ENCODE results near the gene MMD.
"Not testable (repeated sequence)": the region's sequence is repeated elsewhere in the genome, so short reads cannot be mapped to it uniquely, and the experiment has no call there.

Gene MMD

GRCh38 chr17:55391244-55391757 lies 30.3 kb downstream of the MMD start:
- no peak for DNase-seq

- DNase-seq, result no peak
Measured at GRCh38 chr17:55390364-55390977, 31.2 kb downstream of the MMD start.

DNA sequence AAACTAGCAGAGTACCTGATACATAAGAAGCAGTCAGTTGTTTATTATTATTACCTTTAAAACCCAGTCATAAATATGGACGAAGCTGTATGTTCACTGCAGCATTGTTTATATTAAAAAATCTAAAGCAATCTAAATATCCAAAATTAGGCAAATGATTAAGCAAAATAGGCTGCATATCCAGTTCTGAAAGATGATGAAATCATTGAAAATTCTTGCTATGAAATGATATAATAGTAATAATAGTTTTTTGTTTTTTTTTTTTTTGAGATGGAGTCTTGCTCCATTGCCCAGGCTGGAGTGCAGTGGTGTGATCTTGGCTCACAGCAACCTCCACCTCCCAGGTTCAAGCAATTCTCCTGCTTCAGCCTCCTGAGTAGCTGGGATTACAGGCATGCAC lies 31.9 kb downstream of the MMD start:
- DNase-seq, result not testable (repeated sequence)

- DNase-seq, result no peak
Measured at GRCh38 chr17:55388842-55389241, 32.8 kb downstream of the MMD start.

DNA sequence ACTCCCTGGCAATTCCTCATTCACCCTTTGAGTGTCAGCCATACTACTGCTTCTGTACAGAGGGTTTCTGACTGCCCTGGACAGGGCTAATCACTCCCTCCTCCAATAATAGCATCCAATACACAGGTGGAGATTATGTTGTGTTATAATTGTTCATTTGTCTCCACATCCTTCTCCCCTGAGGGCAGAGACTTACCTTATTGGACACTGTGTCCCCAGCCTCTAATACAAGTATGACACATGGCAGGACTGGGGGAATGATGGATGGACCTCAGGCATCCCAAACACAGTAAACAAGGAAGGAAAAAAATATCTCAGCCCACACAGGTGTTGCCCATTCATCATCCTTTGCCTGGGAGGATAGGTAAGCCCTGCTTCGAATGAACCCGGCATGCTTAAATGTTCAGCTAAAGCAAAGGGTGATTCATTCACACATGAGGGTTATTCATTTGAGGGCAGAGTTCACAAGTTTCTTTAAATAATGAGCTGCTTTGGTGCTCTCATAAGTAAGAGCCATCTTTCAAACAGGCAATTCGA lies 34.8 kb downstream of the MMD start:
- DNase-seq, result no peak

DNA sequence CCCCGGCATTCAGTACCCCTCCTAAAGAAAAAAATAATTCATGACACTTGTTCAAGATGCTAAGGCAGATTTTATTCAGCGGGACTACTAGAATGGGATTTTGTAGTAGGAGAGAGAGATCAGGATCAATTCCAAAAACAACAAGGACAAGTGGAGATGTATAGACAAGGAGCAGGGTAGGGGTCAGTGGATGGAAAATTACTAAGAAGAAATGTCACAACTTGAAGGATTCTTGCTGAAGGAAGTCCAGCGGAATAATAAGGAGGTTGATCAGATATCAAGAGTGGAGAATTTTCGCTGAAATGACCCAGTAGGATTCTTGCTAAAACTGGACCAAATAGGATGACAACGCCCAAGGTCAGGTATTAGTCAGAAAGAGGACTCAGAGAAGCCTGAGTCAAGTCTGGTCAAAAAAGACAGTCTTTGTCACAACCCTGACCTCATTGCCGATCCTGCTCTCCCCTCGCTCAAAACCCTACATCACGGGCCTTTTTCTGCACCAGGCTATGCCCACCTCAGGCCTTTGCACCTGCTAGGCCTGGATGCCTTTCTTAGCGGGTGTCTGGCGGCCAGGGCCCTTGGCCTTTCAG lies 36.9 kb downstream of the MMD start:
- DNase-seq, result no peak

- DNase-seq, result no peak
Measured at GRCh38 chr17:55383771-55384642, 37.6 kb downstream of the MMD start.

GRCh38 chr17:55381017-55381770 lies 40.4 kb downstream of the MMD start:
- no peak for DNase-seq

- no peak for DNase-seq
Measured at GRCh38 chr17:55377671-55378275, 43.9 kb downstream of the MMD start.

DNA sequence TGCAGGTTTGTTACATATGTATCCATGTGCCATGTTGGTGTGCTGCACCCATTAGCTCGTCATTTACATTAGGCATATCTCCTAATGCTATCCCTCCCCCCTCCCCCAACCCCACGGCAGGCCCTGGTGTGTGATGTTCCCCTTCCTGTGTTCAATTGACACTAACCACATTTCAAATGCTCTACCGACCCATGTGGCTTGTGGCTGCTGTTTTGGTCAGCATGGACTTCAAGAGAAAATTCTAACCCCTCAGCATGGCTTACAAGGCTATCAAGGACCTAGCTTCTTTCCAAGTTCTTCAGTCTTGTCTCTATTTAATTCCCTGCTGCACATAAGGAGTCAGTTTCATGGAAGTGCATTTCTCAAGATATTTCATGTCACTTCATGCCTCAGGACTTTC lies 52.9 kb downstream of the MMD start:
- no peak for DNase-seq

DNA sequence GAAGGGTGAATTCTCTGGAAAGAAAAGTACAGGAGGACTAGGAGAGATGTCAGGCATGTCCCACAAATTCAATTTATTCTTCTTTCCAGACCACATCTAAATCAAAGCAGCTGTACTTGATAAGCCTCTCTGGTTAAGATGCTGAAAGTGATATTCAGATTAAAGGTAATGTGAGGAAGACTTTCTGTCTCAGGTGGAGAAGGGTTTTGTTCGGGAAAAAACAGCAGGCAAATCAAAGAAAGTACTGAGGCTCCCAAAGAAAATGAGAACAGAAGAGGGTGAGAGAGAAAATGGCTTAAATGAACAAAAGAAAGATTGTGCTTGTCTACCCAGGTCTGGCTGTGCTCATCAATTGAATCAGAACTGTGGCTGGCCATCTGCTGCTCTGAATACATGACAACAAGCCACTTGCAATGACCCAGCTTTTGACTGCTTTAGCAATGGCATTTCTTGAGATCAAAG lies 55.6 kb downstream of the MMD start:
- DNase-seq, result no peak

DNA sequence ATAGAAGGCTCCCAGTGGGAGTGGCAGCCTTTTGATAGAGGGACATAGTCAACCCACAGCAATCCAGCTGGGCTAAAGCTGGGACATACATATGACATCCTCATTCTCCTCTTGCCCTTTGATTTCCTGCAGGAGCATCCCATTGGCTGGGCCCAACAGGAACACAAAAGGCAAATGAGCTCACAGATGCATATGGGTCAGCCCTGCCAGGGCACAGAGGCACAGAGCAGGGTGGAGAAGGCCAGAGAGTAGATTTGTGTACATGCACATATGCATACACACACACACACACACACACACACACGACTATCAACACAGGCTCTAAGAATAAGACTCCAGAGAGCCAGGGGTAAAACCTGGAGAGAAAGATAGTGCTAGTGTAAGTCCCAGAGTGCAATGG lies 58.6 kb downstream of the MMD start:
- DNase-seq, result no peak

DNA sequence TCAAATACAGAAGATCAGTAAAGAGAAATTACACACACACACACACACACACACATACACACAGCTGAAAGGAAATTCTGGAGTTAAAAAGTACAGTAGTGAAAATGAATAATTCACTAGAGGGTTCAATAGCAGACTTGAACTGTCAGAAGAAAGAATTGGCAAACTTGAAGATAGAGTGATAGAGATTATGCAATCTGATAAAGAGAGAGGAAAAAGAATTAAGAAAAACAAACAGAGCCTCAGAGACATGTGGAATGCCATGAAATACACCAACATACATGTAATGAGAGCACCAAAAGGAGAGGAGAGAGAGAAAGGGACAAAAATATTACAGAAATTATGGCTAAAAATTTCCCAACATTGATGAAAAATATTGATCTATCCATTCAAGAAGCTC lies 60.7 kb downstream of the MMD start:
- DNase-seq, result no peak

GRCh38 chr17:55356434-55357328 lies 65.0 kb downstream of the MMD start:
- peak; percentile 4 to 63 for DNase-seq

- no peak for DNase-seq
Measured at GRCh38 chr17:55354941-55355340, 66.7 kb downstream of the MMD start.

DNA sequence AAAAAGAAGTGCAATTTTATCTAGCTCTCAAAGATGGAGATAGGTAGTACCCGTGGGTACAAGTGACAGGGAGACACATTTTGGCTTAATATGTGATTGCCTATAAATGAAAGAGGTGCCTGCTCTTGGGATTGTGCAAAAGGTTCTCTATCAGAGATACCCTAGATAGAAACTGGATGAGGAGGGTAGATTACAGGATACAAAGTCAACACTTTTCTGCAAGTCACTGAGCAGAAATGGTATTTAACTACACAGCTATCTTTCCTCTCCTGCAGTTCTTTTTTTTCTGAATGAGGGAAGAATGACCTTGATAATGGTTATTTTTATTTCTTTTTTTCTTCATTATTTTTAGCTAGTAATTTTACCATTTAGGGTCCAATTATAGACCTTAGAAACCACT lies 67.6 kb downstream of the MMD start:
- DNase-seq, result no peak

DNA sequence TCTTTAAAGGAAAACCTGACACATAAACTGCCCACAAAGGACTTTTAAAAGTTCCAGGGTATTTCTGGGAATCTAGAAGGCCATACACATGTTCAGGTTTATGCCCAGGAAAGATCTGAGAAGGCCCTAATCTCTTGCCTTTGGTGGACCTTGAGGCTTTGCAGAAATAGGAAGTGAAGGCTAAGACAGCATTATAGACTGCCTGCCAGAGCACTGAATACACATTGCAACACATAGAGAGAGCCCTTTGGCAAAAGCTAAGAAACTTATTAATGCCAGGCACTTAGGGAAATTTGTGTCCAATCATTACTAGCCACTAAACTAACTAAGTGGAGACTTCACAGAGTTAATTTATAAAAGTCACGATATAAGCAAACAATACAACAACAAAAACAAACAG lies 70.4 kb downstream of the MMD start:
- DNase-seq, result no peak

DNA sequence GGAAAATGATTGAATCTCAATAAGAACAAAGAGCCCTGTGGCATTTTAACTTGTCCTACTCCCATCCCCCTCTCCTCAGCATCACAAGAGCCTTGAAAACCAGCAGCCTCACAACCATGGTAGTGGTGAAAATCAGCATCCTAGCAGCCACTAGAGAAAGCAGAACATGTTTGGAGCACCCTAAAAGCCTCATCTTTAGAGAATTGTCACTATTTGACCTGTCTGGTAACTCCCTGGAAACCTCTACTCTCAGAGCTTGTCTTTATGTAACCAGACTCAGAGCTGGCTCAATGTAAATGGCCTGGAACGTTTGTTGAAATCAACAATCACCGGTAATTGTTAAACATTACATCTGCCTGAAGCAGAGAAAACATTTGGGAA lies 70.8 kb downstream of the MMD start:
- no peak for DNase-seq

- DNase-seq, result peak in 1 of 2 experiments; percentile 42
Measured at GRCh38 chr17:55348749-55349354, 72.8 kb downstream of the MMD start.

- no peak for DNase-seq
Measured at GRCh38 chr17:55347341-55347740, 74.3 kb downstream of the MMD start.

GRCh38 chr17:55346658-55347057 lies 75.0 kb downstream of the MMD start:
- DNase-seq, result no peak

Measured in SW 1271 (cell line).